K562 (cell line): ENCODE results near the gene ILK. TPM values are rescaled to one million over a fixed set of nuclear protein-coding genes. Genes with fewer than 3 reads are reported as not detected.

Experiments
- ATAC-seq: fragments of 200-7000 bp; cut with Tn5 transposase; 3 replicates; pipeline ENCODE4 v1.9.1; 2020; ENCODE audit warnings: moderate library complexity
- BruUV-seq: library from RNA; stranded (reverse); fragments of 400-500 nt; replicated peaks from 2 replicates; lab custom pipeline; 2021; lab: Mats Ljungman, UMichigan
- CTCF ChIA-PET: fragments of 300-600 bp; formaldehyde crosslinking; extraction: SDS; loops from one replicate; lab custom pipeline; 2021; ENCODE audit warnings: low intra/inter-chr PET ratio; lab: Yijun Ruan, JAX
- POLR2A ChIA-PET: fragments of 300-600, 350-650 bp; sonication (Branson Sonifier 250); formaldehyde crosslinking; extraction: SDS; loops from one replicate; lab custom pipeline; 2021; ENCODE audit warnings: antibody characterized with exemption, inconsistent platforms; lab: Yijun Ruan, JAX
- DNase-seq, 4 experiments: peaks; one replicate each; pipeline versions ENCODE4 v3.0.0 to v3.0.0-alpha.2; 2011 to 2018; ENCODE audit warnings: low spot score in 3 of 4, mixed read lengths in 3 of 4; ENCODE audit errors: extremely low read depth in 1 of 4
- FAIRE-seq: peaks from 2 replicates; lab custom pipeline; 2011; peaks lifted over from hg19 to GRCh38; lab: Jason Lieb, UNC
- H2AFZ ChIP-seq: 2 replicates; pipeline ENCODE4 v1.6.0; 2011; ENCODE audit warnings: low read depth, low read length, control low read depth, inconsistent platforms
- H3K27ac ChIP-seq: fragments of 200-600 bp; 3 replicates; pipeline ENCODE4 v1.8.0; 2011; ENCODE audit warnings: low read depth, mild to moderate bottlenecking, control low read depth, inconsistent platforms, low read length, moderate library complexity, mixed read lengths; ENCODE audit errors: extremely low read depth
- H3K27me3 ChIP-seq, 2 experiments: fragments of 300-600 bp in 1 of 2; 2 replicates in 1 of 2; 3 replicates in 1 of 2; pipeline versions ENCODE4 v1.6.0 to v1.8.0; 2011; ENCODE audit warnings: inconsistent platforms in 2 of 2, low read length in 2 of 2, mild to moderate bottlenecking in 1 of 2, mixed read lengths in 1 of 2, moderate library complexity in 1 of 2; ENCODE audit not compliant: control insufficient read depth in 2 of 2, insufficient read depth in 2 of 2
- H3K36me3 ChIP-seq: fragments of 300-600 bp; 3 replicates; pipeline ENCODE4 v1.8.0; 2011; ENCODE audit warnings: mild to moderate bottlenecking, low read length, inconsistent platforms; ENCODE audit not compliant: control insufficient read depth, insufficient read depth
- H3K4me1 ChIP-seq, 2 experiments: fragments of 200-600 bp in 1 of 2; replicated peaks in 1 of 2; 2 replicates in 1 of 2; 3 replicates in 1 of 2; pipeline versions ENCODE4 v1.5.1 to v1.8.0; 2011; ENCODE audit warnings: inconsistent platforms in 2 of 2, low read length in 2 of 2, mild to moderate bottlenecking in 1 of 2, mixed read lengths in 1 of 2, moderate library complexity in 1 of 2; ENCODE audit not compliant: control insufficient read depth in 2 of 2, insufficient read depth in 2 of 2
- H3K4me2 ChIP-seq: 2 replicates; pipeline ENCODE4 v1.6.1; 2011; ENCODE audit warnings: low read length, control low read depth, inconsistent platforms, mixed read lengths; ENCODE audit not compliant: insufficient read depth
- H3K4me3 ChIP-seq: fragments of 200-600 bp; sonication (generic), shearing (Covaris generic); 2 replicates; pipeline ENCODE4 v1.5.1; 2016; ENCODE audit warnings: control low read depth, inconsistent platforms
- H3K79me2 ChIP-seq: fragments of 200-600 bp; 3 replicates; pipeline ENCODE4 v1.8.0; 2011; ENCODE audit warnings: low read length, inconsistent platforms; ENCODE audit not compliant: control insufficient read depth, insufficient read depth
- H3K9ac ChIP-seq, 2 experiments: 2 replicates each; pipeline versions ENCODE4 v1.6.0 to v1.6.1; 2011; ENCODE audit warnings: low read depth in 2 of 2, low read length in 2 of 2, control low read depth in 1 of 2, inconsistent platforms in 1 of 2, mild to moderate bottlenecking in 1 of 2, mixed read lengths in 1 of 2; ENCODE audit not compliant: insufficient read depth in 1 of 2
- H3K9me1 ChIP-seq: one replicate; pipeline ENCODE4 v1.6.0; 2011; ENCODE audit warnings: inconsistent platforms, mild to moderate bottlenecking, low read length, moderate library complexity; ENCODE audit not compliant: control insufficient read depth, insufficient read depth
- H3K9me3 ChIP-seq: replicated peaks from 2 replicates; pipeline ENCODE4 v1.5.1; 2011; ENCODE audit warnings: low read depth, low read length, inconsistent platforms; ENCODE audit not compliant: control insufficient read depth, insufficient read depth
- H4K20me1 ChIP-seq: replicated peaks from 2 replicates; pipeline ENCODE4 v1.6.1; 2011; ENCODE audit warnings: low read length, inconsistent platforms, mixed read lengths; ENCODE audit not compliant: control insufficient read depth, insufficient read depth
- CBFA2T3 ChIP-seq: fragments of 450-650 bp; IDR thresholded peaks from 2 replicates; pipeline ENCODE4 v1.6.1; 2017
- COPS2 ChIP-seq: fragments of 450-650 bp; conservative IDR thresholded peaks from 2 replicates; pipeline ENCODE4 v1.6.1; 2016; ENCODE audit warnings: mild to moderate bottlenecking, moderate library complexity
- HNRNPK ChIP-seq: fragments of 200-400 bp; formaldehyde crosslinking; IDR thresholded peaks from one replicate; pipeline ENCODE4 v1.6.1; 2018; ENCODE audit warnings: mild to moderate bottlenecking, low read depth, low read length; ENCODE audit not compliant: poor library complexity, severe bottlenecking
- LCOR ChIP-seq: sonication (generic); formaldehyde crosslinking; IDR thresholded peaks from 2 replicates; pipeline ENCODE4 v1.8.0; 2022; ENCODE audit warnings: mild to moderate bottlenecking, missing genetic modification reagents
- RBM34 ChIP-seq: fragments of 200-400 bp; formaldehyde crosslinking; IDR thresholded peaks from 2 replicates; pipeline ENCODE4 v1.6.1; 2018; ENCODE audit warnings: low read length, borderline replicate concordance; ENCODE audit not compliant: insufficient read depth
- TGIF2 ChIP-seq: sonication (generic); formaldehyde crosslinking; IDR thresholded peaks from 2 replicates; pipeline ENCODE4 v1.8.1; 2022; ENCODE audit warnings: mild to moderate bottlenecking, missing genetic modification reagents, moderate library complexity
- ZNF695 ChIP-seq: fragments of 450-650 bp; formaldehyde crosslinking; IDR thresholded peaks from 2 replicates; pipeline ENCODE4 v1.4.0; 2020; ENCODE audit warnings: mild to moderate bottlenecking, moderate library complexity
- WGBS: fragments of 100-300 bp; shearing (Covaris generic); methylation state at CpG from one replicate; pipeline ENCODE4 v1.1.6; 2016; ENCODE audit warnings: low coverage, mixed read lengths; ENCODE audit not compliant: insufficient coverage; ENCODE audit errors: missing lambda C conversion rate; 5-methylcytosine and 5-hydroxymethylcytosine counted together
- in situ Hi-C: fragments of 300-500 bp; cut with MboI; formaldehyde crosslinking; loops from 4 replicates; pipeline ENCODE4 v1.15.0; 2018; ENCODE audit warnings: inconsistent platforms, mixed read lengths
- intact Hi-C: fragments of 100-400 bp; cut with micrococcal nuclease; formaldehyde crosslinking; loops from 2 replicates; pipeline ENCODE4 v1.14.2; 2022
- polyA plus RNA-seq, 8 experiments: library from polyadenylated mRNA; depleted of rRNA in 4 of 8; stranded (reverse) in 5 of 8; unstranded in 3 of 8; fragments of >200 nt; fragmentation: Nextera tagmentation in 2 of 8; fragmentation: Illumina TruSeq in 1 of 8; extraction: Ambion mirVana in 2 of 8; extraction: Trizol in 1 of 8; gene quantifications; 2 replicates each; pipeline versions ENCODE4 v1.2.1 to v1.2.3, GENCODE V29; 2011 to 2014; ENCODE audit warnings: inconsistent platforms in 1 of 8, missing spikeins in 1 of 8
- total RNA-seq, 7 experiments: library from RNA; depleted of rRNA in 6 of 7; stranded (reverse); fragments of >200 nt in 6 of 7; fragmentation: Illumina TruSeq in 2 of 7; extraction: Trizol in 2 of 7; gene quantifications; 2 replicates each; pipeline versions ENCODE4 v1.2.1 to v1.2.3, GENCODE V29; 2011 to 2021; ENCODE audit warnings: low replicate concordance in 1 of 7

The ILK gene
- total and polyA plus RNA-seq, 9 of the 15 experiments (the other 6 are each of a cell fraction or from before 2014, with no cell fraction given), result 43.3 to 95.9 (median 58.9) TPM

- in situ Hi-C loops, result no loop called here
- H2AFZ ChIP-seq, result no peak overlapping the region
- H3K4me2 ChIP-seq, result no peak overlapping the region
- ATAC-seq (no peak), DNase-seq (no peak), FAIRE-seq (no peak)
- intact Hi-C loops, result no loop called here
- POLR2A ChIA-PET, result interaction anchor here (0.7 kb wide), 1 partner anchor 133 kb away, joined by 4 read pairs; the partner anchor contains the start of genes ARFIP2 and TIMM10B
- no peaks in the 10 kb centered on the region for H3K27me3 ChIP-seq
- CTCF ChIA-PET, result no interaction called here
- no TSS peak for BruUV-seq
- TF ChIP-seq RBM34 (no peak), TGIF2 (CRISPR knock-in tag) (no peak)
- H3K9me1 ChIP-seq, result no peaks in the 10 kb centered on the region
- H3K79me2 ChIP-seq, result peaks cover 29% of the 10 kb centered on the region
- H4K20me1 ChIP-seq, result no peaks in the 10 kb centered on the region
- H3K9me3 ChIP-seq, result no peaks in the 10 kb centered on the region
- peaks cover 17 to 29% of the 10 kb centered on the region in 2 experiments for H3K4me1 ChIP-seq
- H3K4me3 ChIP-seq, result no peak overlapping the region
- 33% methylated on average over 2 of the region's 2 CpGs for WGBS
- no peak overlapping the region for H3K9ac ChIP-seq
- peaks cover 42% of the 10 kb centered on the region for H3K36me3 ChIP-seq
- H3K27ac ChIP-seq, result no peak overlapping the region
Measured at GRCh38 chr11:6614446-6614845, 10.9 kb downstream of the ILK start.

DNA sequence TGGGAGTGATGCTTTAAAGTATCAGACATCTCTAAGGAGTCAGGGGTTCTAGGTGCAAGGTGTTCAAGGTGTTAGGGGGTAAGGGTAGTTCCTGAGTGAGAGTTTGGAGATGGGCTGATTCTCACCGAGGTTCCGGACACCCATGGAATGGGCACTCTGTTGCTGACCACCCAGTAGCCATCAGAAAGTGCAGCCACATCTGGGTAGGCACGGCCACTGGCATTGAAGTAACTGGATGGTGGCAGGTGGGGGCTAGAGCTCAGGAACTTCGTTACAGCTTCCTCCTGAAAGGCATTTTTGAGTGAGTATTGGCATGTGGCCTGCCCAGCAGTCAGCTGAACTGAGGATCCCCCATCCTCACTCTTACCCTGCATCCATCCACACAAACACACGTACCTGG, 11.5 kb downstream of the ILK start:
- ATAC-seq, result no peak
- in situ Hi-C loops, result no loop called here
- H3K79me2 ChIP-seq, result peaks cover 29% of the 10 kb centered on the region
- 75% methylated on average over 5 of the region's 5 CpGs for WGBS
- POLR2A ChIA-PET, result no interaction called here
- H2AFZ ChIP-seq, result no peak overlapping the region
- TF ChIP-seq LCOR (CRISPR knock-in tag) (no peak), HNRNPK (no peak), COPS2 (no peak), CBFA2T3 (no peak), ZNF695 (no peak)
- DNase-seq, result no peak
- CTCF ChIA-PET, result no interaction called here
- no peaks in the 10 kb centered on the region for H3K9me3 ChIP-seq
- H3K27me3 ChIP-seq, result no peaks in the 10 kb centered on the region
- peaks cover 36% of the 10 kb centered on the region for H3K36me3 ChIP-seq
- no peak overlapping the region for H3K4me3 ChIP-seq
- FAIRE-seq, result no peak
- no peak overlapping the region for H3K9ac ChIP-seq
- BruUV-seq, result no TSS peak
- no peak overlapping the region for H3K4me2 ChIP-seq
- intact Hi-C loops, result loop anchor here (5.0 kb wide), 1 partner anchor 83 kb away; no protein-coding TSS in a partner anchor
- H3K27ac ChIP-seq, result no peak overlapping the region
- H4K20me1 ChIP-seq, result no peaks in the 10 kb centered on the region
- H3K9me1 ChIP-seq, result no peaks in the 10 kb centered on the region
- H3K4me1 ChIP-seq, result peaks cover 21 to 29% of the 10 kb centered on the region in 2 experiments
